Neural cell (in vitro differentiated cells): ENCODE results near the gene NPIPA5.

ENCODE experiments used
- EP300 ChIP-seq: fragments of 450-650 bp; conservative IDR thresholded peaks from 2 replicates; pipeline ENCODE4 v1.6.1; 2014; ENCODE audit warnings: antibody characterized with exemption, mild to moderate bottlenecking, moderate library complexity; ENCODE audit not compliant: poor library complexity, severe bottlenecking
- EZH2 ChIP-seq: fragments of 200-600, 300-800 bp; shearing (Covaris generic), sonication (generic); IDR thresholded peaks from 2 replicates; pipeline ENCODE4 v1.6.1; 2014; ENCODE audit warnings: antibody characterized with exemption, low read length, borderline replicate concordance, mild to moderate bottlenecking; ENCODE audit not compliant: insufficient read depth, poor library complexity, severe bottlenecking
- MXI1 ChIP-seq: fragments of 450-650 bp; conservative IDR thresholded peaks from 2 replicates; pipeline ENCODE4 v1.6.1; 2014; ENCODE audit warnings: antibody characterized with exemption, mild to moderate bottlenecking; ENCODE audit not compliant: poor library complexity, severe bottlenecking
- POLR2AphosphoS5 ChIP-seq: IDR thresholded peaks from 2 replicates; pipeline ENCODE4 v1.6.1; 2012
- RAD21 ChIP-seq: fragments of 450-650 bp; conservative IDR thresholded peaks from 2 replicates; pipeline ENCODE4 v1.6.1; 2014; ENCODE audit warnings: antibody characterized with exemption, mild to moderate bottlenecking, moderate library complexity
- SMC3 ChIP-seq: fragments of 450-650 bp; conservative IDR thresholded peaks from 2 replicates; pipeline ENCODE4 v1.6.1; 2014; ENCODE audit warnings: antibody characterized with exemption, mild to moderate bottlenecking, moderate library complexity; ENCODE audit not compliant: poor library complexity
- TAF1 ChIP-seq: IDR thresholded peaks from 2 replicates; pipeline ENCODE4 v1.6.1; 2012; ENCODE audit warnings: low read depth
- TF ChIP-seq, protein P1 (sequence below): fragments of 450-650 bp; IDR thresholded peaks from 2 replicates; pipeline ENCODE4 v1.5.1; 2014; ENCODE audit warnings: antibody characterized with exemption, mild to moderate bottlenecking, moderate library complexity; ENCODE audit not compliant: poor library complexity, severe bottlenecking
- TF ChIP-seq, protein P2 (sequence below): IDR thresholded peaks from 2 replicates; pipeline ENCODE4 v1.6.1; 2012; ENCODE audit warnings: borderline replicate concordance

DNA sequence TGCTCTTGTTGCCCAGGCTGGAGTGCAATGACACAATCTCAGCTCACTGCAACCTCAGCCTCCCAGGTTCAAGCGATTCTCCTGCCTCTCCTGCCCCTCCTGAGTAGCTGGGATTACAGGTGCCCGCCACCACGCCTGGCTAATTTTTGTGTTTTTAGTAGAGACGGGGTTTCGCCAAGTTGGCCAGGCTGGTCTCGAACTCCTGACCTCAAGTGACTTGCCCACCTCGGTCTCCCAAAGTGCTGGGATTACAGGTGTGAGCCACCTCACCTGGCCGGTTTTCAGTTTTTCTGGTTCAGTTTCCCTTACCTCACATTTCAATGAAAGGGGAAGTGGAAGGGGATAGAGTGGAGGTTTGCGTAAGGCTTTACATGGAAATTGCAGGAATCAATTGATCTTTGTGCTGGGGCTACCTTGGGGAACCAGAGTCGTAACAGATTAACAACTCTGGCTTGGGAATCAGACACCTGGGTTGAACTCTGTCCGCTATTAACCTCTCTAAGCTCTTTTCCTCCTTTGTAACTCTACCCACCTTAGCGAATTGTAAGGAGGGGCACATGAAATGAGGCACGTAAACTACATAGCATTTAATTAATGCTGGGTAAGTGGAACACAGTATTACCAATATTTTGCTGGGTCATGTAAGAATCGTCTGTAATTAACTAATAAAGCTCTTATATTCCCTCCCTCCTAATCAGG lies 20.7 kb upstream of the NPIPA5 start:
- TF ChIP-seq POLR2AphosphoS5 (no peak), SMC3 (no peak), EP300 (no peak), TAF1 (no peak), RAD21 (no peak), EZH2 (no peak), MXI1 (no peak)
- TF ChIP-seq, protein P1, sequence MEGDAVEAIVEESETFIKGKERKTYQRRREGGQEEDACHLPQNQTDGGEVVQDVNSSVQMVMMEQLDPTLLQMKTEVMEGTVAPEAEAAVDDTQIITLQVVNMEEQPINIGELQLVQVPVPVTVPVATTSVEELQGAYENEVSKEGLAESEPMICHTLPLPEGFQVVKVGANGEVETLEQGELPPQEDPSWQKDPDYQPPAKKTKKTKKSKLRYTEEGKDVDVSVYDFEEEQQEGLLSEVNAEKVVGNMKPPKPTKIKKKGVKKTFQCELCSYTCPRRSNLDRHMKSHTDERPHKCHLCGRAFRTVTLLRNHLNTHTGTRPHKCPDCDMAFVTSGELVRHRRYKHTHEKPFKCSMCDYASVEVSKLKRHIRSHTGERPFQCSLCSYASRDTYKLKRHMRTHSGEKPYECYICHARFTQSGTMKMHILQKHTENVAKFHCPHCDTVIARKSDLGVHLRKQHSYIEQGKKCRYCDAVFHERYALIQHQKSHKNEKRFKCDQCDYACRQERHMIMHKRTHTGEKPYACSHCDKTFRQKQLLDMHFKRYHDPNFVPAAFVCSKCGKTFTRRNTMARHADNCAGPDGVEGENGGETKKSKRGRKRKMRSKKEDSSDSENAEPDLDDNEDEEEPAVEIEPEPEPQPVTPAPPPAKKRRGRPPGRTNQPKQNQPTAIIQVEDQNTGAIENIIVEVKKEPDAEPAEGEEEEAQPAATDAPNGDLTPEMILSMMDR: no peak
- TF ChIP-seq, protein P2, sequence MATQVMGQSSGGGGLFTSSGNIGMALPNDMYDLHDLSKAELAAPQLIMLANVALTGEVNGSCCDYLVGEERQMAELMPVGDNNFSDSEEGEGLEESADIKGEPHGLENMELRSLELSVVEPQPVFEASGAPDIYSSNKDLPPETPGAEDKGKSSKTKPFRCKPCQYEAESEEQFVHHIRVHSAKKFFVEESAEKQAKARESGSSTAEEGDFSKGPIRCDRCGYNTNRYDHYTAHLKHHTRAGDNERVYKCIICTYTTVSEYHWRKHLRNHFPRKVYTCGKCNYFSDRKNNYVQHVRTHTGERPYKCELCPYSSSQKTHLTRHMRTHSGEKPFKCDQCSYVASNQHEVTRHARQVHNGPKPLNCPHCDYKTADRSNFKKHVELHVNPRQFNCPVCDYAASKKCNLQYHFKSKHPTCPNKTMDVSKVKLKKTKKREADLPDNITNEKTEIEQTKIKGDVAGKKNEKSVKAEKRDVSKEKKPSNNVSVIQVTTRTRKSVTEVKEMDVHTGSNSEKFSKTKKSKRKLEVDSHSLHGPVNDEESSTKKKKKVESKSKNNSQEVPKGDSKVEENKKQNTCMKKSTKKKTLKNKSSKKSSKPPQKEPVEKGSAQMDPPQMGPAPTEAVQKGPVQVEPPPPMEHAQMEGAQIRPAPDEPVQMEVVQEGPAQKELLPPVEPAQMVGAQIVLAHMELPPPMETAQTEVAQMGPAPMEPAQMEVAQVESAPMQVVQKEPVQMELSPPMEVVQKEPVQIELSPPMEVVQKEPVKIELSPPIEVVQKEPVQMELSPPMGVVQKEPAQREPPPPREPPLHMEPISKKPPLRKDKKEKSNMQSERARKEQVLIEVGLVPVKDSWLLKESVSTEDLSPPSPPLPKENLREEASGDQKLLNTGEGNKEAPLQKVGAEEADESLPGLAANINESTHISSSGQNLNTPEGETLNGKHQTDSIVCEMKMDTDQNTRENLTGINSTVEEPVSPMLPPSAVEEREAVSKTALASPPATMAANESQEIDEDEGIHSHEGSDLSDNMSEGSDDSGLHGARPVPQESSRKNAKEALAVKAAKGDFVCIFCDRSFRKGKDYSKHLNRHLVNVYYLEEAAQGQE: no peak
